Neural cell (in vitro differentiated cells): ENCODE measurements around the gene FGF12. TPM values are rescaled to one million over a fixed set of nuclear protein-coding genes. Genes with fewer than 3 reads are reported as not detected.

Experiments
- H2AFZ ChIP-seq: fragments of 200-600, 300-800 bp; sonication (generic), shearing (Covaris generic); 2 replicates; pipeline ENCODE4 v1.6.0; 2014; ENCODE audit warnings: low read depth, mild to moderate bottlenecking, antibody characterized with exemption, low read length, moderate library complexity
- H3F3A ChIP-seq: fragments of 200-600 bp; shearing (Covaris generic); 2 replicates; pipeline ENCODE4 v1.6.1; 2016; ENCODE audit warnings: mild to moderate bottlenecking, moderate library complexity, mixed read lengths, antibody characterized with exemption, low read length; ENCODE audit not compliant: insufficient read depth, poor library complexity, severe bottlenecking
- H3K27ac ChIP-seq: fragments of 200-600, 300-800 bp; sonication (generic), shearing (Covaris generic); 2 replicates; pipeline ENCODE4 v1.5.1; 2014; ENCODE audit warnings: mild to moderate bottlenecking, low read length, moderate library complexity
- H3K27me3 ChIP-seq: fragments of 300-800, 200-600 bp; sonication (generic), shearing (Covaris generic); 2 replicates; pipeline ENCODE4 v1.6.0; 2014; ENCODE audit warnings: mild to moderate bottlenecking, low read depth, low read length, moderate library complexity; ENCODE audit not compliant: insufficient read depth
- H3K36me3 ChIP-seq: fragments of 300-800, 200-600 bp; sonication (generic), shearing (Covaris generic); 2 replicates; pipeline ENCODE4 v1.5.1; 2014; ENCODE audit warnings: mild to moderate bottlenecking, antibody characterized with exemption, low read length, moderate library complexity; ENCODE audit not compliant: insufficient read depth
- H3K4me2 ChIP-seq: fragments of 300-800, 200-600 bp; sonication (generic), shearing (Covaris generic); 2 replicates; pipeline ENCODE4 v1.6.0; 2014; ENCODE audit warnings: mild to moderate bottlenecking, low read length
- H3K4me3 ChIP-seq: fragments of 300-800, 200-600 bp; sonication (generic), shearing (Covaris generic); 2 replicates; pipeline ENCODE4 v1.5.1; 2014; ENCODE audit warnings: mild to moderate bottlenecking, low read length, moderate library complexity
- H3K79me2 ChIP-seq: fragments of 200-600 bp; shearing (Covaris generic); replicated peaks from 2 replicates; pipeline ENCODE4 v1.6.0; 2014; ENCODE audit warnings: mild to moderate bottlenecking, low read length, moderate library complexity; ENCODE audit not compliant: insufficient read depth
- H3K9ac ChIP-seq: fragments of 300-800, 200-600 bp; sonication (generic), shearing (Covaris generic); 2 replicates; pipeline ENCODE4 v1.6.1; 2016; ENCODE audit warnings: mild to moderate bottlenecking, low read length, mixed read lengths
- H3K9me2 ChIP-seq: fragments of 200-600 bp; shearing (Covaris generic); 2 replicates; pipeline ENCODE4 v1.6.1; 2016; ENCODE audit warnings: mild to moderate bottlenecking, low read length, mixed read lengths; ENCODE audit not compliant: insufficient read depth
- H3K9me3 ChIP-seq: fragments of 200-600, 300-800 bp; sonication (generic), shearing (Covaris generic); 2 replicates; pipeline ENCODE4 v1.6.1; 2016; ENCODE audit warnings: mild to moderate bottlenecking, mixed run types, low read length, moderate library complexity, mixed read lengths
- H4K20me1 ChIP-seq: fragments of 200-600 bp; shearing (Covaris generic); 2 replicates; pipeline ENCODE4 v1.6.1; 2016; ENCODE audit warnings: mild to moderate bottlenecking, mixed run types; ENCODE audit not compliant: insufficient read depth
- CTCF ChIP-seq: fragments of 450-650 bp; IDR thresholded peaks from 2 replicates; pipeline ENCODE4 v1.5.1; 2014; ENCODE audit warnings: antibody characterized with exemption, mild to moderate bottlenecking, moderate library complexity; ENCODE audit not compliant: poor library complexity, severe bottlenecking
- EP300 ChIP-seq: fragments of 450-650 bp; conservative IDR thresholded peaks from 2 replicates; pipeline ENCODE4 v1.6.1; 2014; ENCODE audit warnings: antibody characterized with exemption, mild to moderate bottlenecking, moderate library complexity; ENCODE audit not compliant: poor library complexity, severe bottlenecking
- EZH2 ChIP-seq: fragments of 200-600, 300-800 bp; shearing (Covaris generic), sonication (generic); IDR thresholded peaks from 2 replicates; pipeline ENCODE4 v1.6.1; 2014; ENCODE audit warnings: antibody characterized with exemption, low read length, borderline replicate concordance, mild to moderate bottlenecking; ENCODE audit not compliant: insufficient read depth, poor library complexity, severe bottlenecking
- MXI1 ChIP-seq: fragments of 450-650 bp; conservative IDR thresholded peaks from 2 replicates; pipeline ENCODE4 v1.6.1; 2014; ENCODE audit warnings: antibody characterized with exemption, mild to moderate bottlenecking; ENCODE audit not compliant: poor library complexity, severe bottlenecking
- POLR2AphosphoS5 ChIP-seq: IDR thresholded peaks from 2 replicates; pipeline ENCODE4 v1.6.1; 2012
- RAD21 ChIP-seq: fragments of 450-650 bp; conservative IDR thresholded peaks from 2 replicates; pipeline ENCODE4 v1.6.1; 2014; ENCODE audit warnings: antibody characterized with exemption, mild to moderate bottlenecking, moderate library complexity
- REST ChIP-seq: IDR thresholded peaks from 2 replicates; pipeline ENCODE4 v1.6.1; 2012; ENCODE audit warnings: borderline replicate concordance
- SMC3 ChIP-seq: fragments of 450-650 bp; conservative IDR thresholded peaks from 2 replicates; pipeline ENCODE4 v1.6.1; 2014; ENCODE audit warnings: antibody characterized with exemption, mild to moderate bottlenecking, moderate library complexity; ENCODE audit not compliant: poor library complexity
- TAF1 ChIP-seq: IDR thresholded peaks from 2 replicates; pipeline ENCODE4 v1.6.1; 2012; ENCODE audit warnings: low read depth
- polyA plus RNA-seq: library from polyadenylated mRNA; depleted of rRNA; stranded (reverse); fragments of >200 nt; gene quantifications from 2 replicates; pipeline ENCODE4 v1.2.3, GENCODE V29; 2014

FGF12 gene
- polyA plus RNA-seq, 1 donor from 2014 or later: 4.8 TPM

DNA sequence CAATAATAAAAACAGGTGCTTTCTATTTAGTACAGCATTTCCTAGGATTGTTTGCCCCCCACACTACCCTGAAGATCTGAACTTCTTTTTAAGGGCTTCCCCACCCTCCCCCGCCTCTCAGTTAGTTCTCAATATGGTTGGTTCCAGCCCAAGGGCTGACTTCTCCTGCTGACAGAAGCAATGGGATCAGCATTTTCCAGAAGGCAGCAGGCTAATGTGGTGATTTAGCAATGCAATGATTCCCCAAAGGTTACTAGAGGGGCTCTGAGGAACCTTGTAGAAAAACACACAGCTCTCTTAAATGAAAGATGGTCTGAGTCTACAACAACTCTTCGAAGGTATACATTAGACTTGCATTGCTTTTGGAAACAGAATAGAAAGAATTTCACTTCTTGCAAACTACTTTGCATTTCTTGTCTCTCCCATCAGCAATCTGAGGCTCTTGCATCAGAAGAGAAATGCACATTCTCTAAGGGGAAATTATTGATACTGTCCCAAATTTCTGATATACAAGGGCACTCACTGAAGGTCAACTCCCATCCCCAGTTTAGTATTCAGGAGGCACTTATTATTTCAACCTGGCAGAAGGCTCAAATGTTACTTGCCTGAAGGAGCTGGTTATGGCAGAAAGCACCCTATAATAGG lies 30.3 kb downstream of the FGF12 start:
- Histone ChIP-seq H3K36me3 (no peaks in the 10 kb centered on the region), H3K4me3 (no peak overlapping the region), H4K20me1 (no peaks in the 10 kb centered on the region), H3F3A (no peaks in the 10 kb centered on the region), H3K9me2 (no peaks in the 10 kb centered on the region), H3K4me2 (no peak overlapping the region), H3K79me2 (no peaks in the 10 kb centered on the region), H2AFZ (no peak overlapping the region), H3K27me3 (no peaks in the 10 kb centered on the region), H3K27ac (no peak overlapping the region), H3K9me3 (no peaks in the 10 kb centered on the region), H3K9ac (no peak overlapping the region)
- TF ChIP-seq RAD21: no peak
- TF ChIP-seq POLR2AphosphoS5: no peak
- no peak for TF ChIP-seq REST
- no peak for TF ChIP-seq EZH2
- TF ChIP-seq TAF1: no peak
- TF ChIP-seq EP300: no peak

- Histone ChIP-seq H4K20me1 (no peaks in the 10 kb centered on the region), H3K27me3 (no peaks in the 10 kb centered on the region), H2AFZ (no peak overlapping the region), H3K4me3 (no peak overlapping the region), H3K79me2 (no peaks in the 10 kb centered on the region), H3K27ac (no peak overlapping the region), H3K4me2 (no peak overlapping the region), H3K36me3 (no peaks in the 10 kb centered on the region), H3K9ac (no peak overlapping the region), H3K9me3 (no peaks in the 10 kb centered on the region), H3K9me2 (no peaks in the 10 kb centered on the region), H3F3A (no peaks in the 10 kb centered on the region)
- no peak for TF ChIP-seq EP300
- no peak for TF ChIP-seq CTCF
- TF ChIP-seq MXI1: no peak
- TF ChIP-seq SMC3: no peak
- no peak for TF ChIP-seq TAF1
- no peak for TF ChIP-seq EZH2
- no peak for TF ChIP-seq REST
- no peak for TF ChIP-seq RAD21
- no peak for TF ChIP-seq POLR2AphosphoS5
Observed at GRCh38 chr3:192687488-192688152, 39.7 kb downstream of the FGF12 start.
